Tongue (tissue), 2 donors: ENCODE measurements around the gene SGMS1. TPM values are rescaled to one million over a fixed set of nuclear protein-coding genes. Genes with fewer than 3 reads are reported as not detected.
A peak's percentile ranks its signal among the peaks of the same experiment; 100 is the strongest.
"Not testable (repeated sequence)": the region's sequence is repeated elsewhere in the genome, so short reads cannot be mapped to it uniquely, and the experiment has no call there.

Source experiments
- DNase-seq: peaks from one replicate; pipeline ENCODE4 v3.0.0-alpha.2; 2015
- total RNA-seq: library from RNA; depleted of rRNA; stranded (reverse); fragments of >200 nt; gene quantifications from one replicate; pipeline ENCODE4 v1.2.3, GENCODE V29; 2014

SGMS1 gene
- total RNA-seq, 1 donor from 2014 or later = 56.2 TPM

DNA sequence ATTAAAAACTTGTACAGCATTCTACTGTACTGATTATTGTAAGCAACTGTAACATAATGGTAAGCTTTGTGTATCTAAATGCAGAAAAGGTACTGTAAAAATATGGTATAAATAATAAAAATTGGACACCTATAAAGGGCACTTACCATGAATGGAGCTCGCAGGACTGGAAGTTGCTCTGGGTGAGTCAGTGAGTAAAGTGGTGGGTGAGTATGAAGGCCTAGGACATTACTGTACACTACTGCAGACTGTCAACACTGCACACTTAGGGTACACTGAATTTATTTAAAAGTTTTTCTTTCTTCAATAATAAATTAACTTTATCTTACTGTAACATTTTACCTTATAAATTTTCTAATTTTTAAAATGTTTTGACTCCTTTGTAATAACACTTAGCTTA, 253.8 kb downstream of the SGMS1 start:
- DNase-seq = no peak

DNA sequence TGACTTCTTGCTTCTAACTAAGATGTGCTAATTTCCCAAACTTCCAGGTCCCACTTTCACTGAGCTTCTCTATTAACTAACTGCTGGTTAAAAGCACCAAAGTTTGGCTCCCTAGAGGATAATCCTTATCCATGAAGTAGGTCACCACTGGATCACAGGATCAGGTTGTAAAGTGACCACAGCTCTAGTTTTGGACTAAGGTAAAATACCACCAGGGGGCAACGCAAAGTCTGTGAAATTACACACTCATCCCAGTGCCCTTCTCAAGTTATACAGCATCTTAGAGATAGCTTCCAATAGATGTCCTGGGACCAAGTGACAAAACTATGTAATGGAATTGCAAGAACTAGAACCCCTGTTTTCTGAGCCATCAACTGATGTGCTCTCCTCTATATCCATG, 256.0 kb downstream of the SGMS1 start:
- peak; percentile 39 for DNase-seq

DNA sequence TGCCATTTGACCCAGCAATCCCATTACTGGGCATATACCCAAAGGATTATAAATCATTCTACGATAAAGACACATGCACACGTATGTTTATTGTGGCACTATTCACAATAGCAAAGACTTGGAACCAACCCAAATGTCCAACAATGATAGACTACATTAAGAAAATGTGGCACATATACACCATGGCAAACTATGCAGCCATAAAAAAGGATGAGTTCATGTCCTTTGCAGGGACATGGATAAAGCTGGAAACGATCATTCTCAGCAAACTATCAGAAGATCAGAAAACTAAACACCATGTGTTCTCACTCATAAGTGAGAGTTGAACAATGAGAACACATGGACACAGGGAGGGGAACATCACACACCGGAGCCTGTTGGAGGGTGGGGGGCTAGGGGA, 257.3 kb downstream of the SGMS1 start:
- not testable (repeated sequence) for DNase-seq

DNA sequence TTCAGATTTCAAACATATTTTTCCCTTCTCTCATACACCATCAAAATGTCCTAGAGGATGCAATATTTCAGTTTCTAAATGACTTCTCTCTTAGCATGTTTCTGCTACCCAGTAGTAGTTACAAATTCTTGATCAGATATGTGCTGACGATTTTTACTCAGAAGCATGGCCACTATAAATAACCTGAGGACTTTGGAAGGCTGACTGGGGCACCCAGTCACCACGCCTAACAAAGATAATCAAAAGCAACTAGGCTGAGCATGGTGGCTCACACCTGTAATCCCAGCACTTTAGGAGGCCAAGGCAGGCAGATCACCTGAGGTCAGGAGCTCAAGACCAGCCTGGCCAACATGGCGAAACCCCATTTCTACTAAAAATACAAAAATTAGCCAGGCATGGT, 259.0 kb downstream of the SGMS1 start:
- not testable (repeated sequence) for DNase-seq

DNA sequence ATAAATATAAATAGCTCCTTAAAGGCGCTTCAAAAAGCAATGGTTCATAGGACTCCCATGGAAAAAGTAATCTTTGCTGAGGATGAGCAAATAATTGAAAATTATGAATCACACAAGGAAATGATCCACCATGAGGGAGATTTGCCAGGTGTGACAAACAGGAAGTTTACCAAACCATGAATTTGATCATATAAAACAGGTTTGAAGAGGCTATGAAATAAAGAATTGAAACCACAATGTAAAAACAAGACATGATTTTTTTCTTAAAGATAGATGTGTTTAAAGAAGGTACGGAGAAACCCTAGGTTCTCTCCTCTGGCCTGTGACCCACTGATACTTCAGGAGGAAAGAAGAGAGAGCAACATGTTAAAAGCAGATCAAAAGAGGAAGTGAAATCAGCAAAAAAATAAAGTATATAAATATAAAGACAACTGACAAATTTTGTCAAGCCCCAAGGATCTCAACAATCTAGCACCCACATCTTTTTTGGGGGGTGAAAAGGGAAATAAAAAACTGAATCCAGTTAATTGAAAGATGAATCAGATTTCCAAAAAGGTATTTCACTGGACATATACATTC, 261.1 kb downstream of the SGMS1 start:
- DNase-seq = no peak

DNA sequence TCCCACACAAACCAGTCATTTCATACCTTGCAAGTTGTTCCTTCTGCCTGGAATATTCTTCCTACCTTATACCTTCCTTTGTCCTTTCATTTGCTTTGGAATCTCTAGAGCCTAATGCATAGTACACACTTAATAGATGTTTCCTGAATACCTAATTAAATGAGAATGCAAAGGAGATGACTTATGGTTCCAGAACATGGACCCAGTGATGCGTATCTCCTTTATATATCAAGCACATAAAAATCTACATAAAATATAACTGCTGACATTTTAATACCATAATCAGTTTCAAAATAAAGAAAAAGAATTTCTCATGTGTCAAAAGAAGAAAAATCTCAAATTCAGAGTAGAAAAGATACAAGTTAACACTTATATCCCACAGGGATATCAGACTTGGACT, 261.8 kb downstream of the SGMS1 start:
- DNase-seq = no peak

DNA sequence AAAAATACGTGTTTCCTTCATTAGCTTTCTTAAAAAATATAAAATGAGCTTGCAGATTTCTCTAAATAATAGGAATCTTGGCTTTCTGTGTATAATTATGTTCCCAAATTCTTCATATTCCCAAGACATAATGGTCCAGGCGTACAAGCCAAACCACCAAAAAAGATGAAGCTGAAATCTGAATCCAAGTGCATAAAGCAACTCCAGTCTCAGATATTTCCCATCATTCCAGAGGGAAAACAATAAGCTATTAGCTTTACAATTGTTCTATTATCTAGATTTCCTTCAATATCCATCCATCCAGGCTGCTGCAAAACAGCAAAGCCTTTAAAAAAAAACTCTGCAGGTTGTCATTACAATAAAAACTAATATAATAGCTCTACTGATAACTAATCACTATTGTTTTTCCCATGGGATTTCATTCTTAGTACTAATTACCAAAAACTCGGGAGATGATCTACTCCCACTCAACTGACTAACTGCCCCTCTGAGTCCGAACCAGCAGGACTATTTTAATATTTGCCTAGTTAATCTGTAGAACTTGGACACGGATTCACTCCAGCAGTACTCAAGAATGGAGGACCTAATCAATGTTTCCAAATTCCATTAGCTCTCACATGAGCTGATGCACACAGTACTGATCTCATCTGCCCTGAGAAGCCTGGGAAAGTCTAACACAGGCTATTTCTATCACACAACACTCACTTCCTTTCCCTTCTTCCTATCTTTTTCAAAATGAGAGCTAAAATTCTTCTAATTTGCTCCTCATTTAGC, 263.5 kb downstream of the SGMS1 start:
- DNase-seq = no peak

DNA sequence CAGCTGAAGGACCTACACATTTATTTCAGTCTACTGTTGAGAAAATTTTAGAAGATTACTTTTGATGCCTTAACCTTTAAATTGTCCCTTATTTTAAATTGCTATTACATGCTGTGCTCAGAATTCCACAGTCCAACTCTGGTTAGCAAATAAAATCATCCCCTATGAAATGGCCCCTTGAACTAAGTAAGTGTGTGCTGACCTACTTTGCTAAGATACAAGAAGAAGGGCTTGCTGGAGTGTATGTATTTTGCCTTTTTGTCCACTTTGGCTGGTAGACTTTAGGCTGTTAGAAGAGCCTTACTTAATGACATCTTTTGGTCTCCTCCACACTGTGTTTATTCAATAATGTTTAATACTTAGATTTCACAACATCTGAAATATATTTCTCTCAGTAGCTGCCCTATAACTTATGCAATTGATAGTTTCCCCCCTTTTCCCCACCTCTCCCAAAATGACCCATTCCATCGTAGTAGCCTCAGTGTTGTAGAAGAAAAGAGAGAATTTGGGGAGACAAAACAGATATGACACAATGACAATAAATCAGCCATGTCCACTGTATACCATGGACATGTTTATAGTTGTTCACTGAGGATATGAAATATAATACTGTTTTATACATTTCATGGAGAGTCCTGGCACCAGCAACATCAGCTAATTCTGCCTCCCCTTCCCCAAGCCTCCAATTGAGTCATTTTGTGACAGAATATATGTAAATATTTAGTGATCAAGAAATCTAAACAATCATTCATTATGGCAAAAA, 264.6 kb downstream of the SGMS1 start:
- DNase-seq = no peak

DNA sequence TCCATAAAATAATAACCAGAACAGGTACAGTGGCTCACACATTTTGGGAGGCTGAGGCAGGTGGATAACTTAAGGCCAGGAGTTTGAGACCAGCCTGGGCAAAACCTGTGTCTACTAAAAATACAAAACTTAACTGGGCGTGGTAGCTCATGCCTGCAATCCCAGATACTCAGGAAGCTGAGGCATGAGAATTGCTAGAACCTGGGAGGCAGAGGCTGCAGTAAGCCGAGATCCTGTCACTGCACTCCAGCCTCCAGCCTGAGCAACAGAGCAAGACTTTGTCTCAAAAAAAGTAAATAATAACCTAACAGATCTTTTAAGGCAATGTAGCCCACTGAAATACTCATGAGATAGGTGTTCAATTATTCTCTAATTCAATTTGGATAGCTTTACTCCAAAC, 265.3 kb downstream of the SGMS1 start:
- DNase-seq = no peak

DNA sequence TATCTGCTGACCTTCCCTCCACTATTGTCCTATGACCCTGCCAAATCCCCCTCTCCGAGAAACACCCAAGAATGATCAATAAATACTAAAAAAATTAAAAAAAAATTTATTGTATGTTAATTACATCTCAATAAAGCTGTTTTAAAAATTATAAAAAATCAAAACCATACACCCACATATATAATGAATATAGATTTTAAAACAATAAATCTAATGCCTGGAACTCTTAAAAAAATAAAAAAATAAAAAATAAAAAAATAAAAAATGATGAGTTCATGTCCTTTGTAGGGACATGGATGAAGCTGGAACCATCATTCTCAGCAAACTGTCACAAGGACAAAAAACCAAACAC, 267.3 kb downstream of the SGMS1 start:
- DNase-seq = not testable (repeated sequence)

DNA sequence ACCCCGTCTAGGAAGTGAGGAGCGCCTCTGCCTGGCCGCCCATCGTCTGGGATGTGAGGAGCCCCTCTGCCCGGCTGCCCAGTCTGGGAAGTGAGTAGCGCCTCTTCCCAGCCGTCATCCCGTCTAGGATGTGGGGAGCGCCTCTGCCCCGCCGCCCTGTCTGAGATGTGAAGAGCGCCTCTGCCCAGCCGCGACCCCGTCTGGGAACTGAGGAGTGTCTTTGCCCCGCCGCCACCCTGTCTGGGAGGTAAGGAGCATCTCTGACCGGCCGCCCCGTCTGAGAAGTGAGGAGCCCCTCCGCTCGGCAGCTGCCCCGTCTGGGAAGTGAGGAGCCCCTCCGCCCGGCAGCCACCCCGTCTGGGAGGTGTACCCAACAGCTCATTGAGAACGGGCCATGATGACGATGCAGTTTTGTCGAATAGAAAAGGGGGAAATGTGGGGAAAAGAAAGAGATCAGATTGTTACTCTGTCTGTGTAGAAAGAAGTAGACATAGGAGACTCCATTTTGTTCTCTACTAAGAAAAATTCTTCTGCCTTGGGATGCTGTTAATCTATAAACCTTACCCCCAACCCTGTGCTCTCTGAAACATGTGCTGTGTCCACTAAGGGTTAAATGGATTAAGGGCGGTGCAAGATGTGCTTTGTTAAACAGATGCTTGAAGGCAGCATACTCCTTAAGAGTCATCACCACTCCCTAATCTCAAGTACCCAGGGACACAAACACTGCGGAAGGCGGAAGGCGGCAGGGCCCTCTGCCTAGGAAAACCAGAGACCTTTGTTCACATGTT, 267.9 kb downstream of the SGMS1 start:
- not testable (repeated sequence) for DNase-seq

DNA sequence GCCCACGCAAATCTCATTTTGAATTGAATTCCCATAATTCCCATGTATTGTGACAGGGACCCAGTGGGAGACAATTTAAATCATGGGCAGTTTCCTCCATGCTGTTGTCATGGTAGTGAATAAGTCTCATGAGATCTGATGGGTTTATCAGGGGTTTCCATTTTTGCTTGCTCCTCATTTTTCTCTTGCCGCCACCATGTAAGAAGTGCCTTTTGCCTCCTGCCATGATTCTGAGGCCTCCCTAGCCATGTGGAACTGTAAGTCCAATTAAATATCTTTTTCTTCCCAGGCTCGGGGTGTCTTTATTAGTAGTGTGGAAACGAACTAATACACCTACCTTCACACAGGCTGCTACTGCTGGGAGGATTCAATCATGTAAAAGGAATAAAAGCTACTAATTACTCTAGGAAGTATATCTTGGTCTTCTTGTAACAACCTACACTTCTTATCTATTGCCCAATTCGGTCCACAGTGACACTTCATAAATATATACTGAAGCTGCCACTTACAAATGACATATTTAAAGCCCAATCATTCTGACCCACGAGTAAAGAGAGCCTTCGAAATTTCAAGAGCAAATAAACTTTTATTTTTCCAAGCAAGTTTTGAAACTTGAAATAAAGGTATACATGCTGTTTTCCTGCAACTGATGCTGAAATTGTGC, 272.1 kb downstream of the SGMS1 start:
- DNase-seq = no peak

DNA sequence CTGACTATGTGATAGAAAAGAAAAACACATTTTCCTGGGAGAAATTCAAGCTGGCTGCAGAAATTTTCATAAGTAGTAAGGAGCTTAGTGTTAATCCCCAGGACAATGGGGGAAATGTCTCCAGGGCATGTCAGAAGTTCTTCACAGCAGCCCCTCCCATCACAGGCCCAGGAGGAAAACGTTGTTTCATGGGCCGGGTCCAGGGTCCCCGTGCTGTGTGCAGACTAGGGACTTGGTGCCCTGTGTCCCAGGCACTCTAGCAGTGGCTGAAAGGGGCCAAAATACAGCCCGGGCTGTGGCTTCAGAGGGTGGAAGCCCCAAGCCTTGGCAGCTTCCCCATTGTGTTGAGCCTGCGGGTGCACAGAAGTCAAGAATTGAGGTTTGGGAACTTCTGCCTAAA, 273.4 kb downstream of the SGMS1 start:
- DNase-seq = no peak

DNA sequence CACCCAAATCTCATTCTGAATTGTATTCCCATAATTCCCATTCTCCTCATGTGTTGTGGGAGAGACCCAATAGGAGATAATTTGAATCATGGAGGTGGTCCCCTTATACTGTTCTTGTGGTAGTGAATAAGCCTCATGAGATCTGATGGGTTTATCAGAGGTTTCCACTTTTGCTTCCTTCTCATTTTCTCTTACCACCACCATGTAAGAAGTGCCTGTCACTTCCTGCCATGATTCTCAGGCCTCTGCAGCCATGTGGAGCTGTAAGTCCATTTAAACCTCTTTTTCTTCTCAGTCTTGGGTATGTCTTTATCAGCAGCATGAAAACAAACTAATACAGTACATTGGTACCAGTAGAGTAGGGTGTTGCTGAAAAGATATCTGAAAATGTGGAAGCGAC, 274.2 kb downstream of the SGMS1 start:
- no peak for DNase-seq

DNA sequence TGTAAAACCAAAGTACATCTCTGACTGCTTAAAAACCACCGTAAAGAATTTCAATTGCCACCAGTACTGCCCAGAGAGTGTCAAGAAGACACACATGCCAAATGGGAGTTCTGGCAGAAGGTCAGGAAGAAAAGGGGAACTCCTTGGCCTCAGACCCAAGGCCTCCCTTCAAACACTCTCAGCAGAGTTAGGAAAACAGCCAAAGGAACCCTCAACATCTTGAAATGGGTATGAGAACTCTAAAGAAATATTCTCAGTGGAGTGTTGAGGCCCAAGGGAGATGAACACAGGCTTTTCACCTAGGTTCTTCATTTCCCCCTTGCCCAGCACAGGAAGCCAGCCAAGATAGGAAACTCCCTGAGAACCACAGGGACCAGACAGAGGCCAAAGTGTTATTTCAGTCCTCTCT, 276.4 kb downstream of the SGMS1 start:
- DNase-seq = no peak

DNA sequence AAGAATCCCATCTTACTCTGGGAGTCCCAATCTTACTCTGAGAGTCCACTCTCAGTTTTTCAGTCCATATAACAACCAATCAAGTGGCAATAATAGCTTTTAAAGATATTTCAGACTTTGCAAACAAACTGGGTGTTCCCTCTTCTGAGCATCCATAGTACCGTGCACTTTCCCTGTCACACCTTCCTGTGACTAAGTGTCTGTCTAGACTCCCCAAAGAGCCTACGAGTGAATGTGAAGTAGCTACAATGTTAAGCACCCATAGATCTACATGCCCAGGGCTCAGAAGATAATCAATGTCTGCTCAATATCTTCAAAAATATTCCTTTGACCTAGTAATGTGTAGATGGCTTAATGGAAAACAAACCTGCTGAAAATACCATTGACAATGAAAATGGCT, 276.8 kb downstream of the SGMS1 start:
- no peak for DNase-seq

DNA sequence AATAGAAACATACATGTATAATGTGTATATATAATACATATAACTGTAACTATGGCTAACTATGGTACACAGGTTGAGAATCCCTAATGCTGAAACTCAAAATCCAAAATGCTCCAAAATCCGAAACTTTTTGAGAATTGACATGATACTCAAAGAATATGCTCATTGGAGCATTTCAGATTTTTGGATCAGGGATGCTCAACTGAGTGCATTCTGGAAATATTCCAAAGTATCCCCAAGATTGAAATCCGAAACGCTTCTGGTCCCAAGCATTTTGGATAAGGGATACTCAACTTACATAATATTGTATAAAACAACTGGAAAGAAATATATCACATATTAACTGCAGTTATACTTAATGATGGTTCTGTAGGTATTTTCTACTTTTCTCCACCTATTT, 278.2 kb downstream of the SGMS1 start:
- DNase-seq = no peak

DNA sequence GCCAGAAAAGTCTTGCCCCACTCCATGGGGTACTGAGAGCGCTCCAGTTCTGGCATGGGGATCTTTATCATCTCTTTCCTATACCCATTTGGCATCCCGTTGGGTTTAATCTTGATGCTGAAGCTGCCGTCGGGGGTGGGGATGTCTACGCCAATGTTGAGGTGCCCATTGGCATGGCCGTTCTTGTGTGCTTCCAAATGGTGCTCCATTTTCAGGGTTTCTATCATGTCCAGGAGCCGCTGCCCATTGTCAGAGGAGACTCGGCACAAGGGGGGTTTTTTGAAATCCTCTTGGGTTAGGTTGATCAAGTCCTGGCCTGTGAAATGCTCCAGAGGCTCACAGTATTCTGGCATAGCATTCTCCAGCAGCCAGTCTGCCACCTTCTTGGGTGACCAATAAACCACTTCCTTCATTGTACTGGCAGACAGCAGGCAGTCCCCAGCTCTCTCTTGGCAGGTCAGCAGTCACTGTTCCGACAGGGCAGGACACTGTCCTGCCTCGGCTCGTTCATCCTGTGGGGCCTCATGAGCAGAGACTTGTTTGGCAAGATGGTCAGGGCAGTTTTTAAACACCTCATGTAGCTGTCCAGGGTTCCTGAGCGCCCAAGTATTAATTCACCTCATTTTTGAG, 279.9 kb downstream of the SGMS1 start:
- DNase-seq = no peak

DNA sequence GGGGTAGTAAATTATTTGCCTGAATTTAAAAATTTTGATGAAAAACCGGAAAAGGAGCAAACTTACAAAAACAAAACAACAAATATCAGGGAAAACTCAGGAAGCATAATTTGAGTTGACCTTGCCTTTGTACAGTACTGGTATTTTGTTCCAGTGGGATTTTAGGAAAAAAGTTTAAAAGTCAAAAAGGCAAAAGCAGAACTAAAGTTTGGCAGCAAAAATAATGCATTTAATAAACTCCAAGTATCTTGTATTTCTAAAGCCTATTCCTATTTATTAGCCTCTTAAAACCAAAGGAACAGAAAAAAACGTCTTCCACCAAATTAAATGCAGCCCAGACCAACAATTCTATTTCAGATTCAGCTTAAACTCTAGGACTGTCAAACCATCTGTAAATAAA, 281.8 kb downstream of the SGMS1 start:
- no peak for DNase-seq

DNA sequence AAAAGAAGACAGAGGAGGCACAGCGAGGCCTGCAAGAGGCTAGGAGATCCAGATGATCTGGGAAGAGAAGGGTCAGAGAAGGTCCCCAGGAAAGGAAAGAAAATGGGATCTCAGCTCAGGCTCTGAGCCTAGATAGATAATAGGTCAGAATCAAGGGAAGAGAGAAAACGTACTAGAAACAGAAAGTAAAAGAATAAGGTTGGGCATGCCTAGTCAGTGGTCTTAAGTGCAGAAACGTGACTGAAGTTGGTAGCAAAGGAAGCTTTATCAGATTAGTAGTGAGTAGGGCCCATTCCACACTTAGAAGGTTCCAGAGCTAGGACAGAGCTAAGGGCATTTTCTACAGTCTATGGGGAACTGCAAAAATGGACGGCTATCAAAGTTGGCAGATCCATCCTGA, 287.6 kb downstream of the SGMS1 start:
- DNase-seq = no peak

DNA sequence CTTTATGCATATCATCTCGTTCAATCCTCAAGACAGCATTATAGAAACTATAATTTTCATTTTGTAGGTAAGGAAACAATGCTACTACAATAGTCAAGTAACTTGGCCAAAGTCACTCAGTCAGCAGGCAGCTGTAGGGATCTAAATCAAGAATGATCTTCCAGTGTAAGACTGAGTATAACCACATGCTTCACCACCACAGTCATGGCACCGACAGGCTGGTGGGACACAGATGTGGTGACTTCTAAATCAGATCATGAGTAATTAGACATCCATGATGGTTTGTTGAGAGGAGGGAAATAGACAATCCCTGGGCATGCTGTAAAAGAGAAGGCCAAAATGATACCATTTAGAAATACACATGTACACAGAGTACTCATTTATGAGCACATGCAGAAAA, 288.4 kb downstream of the SGMS1 start:
- DNase-seq = no peak

DNA sequence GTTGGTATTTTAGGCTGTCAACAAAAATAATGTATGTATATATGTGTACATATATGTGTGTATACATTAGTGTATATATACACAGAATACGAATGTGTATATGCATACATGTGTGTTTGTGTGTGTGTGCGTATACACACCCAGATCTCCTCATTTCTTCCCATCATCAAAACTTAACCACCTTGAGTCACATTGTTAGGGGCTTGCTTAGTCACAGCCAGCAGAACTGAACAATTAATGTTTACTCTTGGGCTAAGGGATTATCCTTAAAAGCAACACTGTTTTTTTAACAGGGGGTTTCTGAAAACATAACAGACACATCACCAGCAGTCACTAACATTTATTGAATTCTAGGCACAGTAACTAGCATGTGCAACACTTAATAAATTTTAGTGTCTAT, 289.5 kb downstream of the SGMS1 start:
- no peak for DNase-seq
